Vagina (tissue), 2 donors: Measurements from ENCODE around the gene SSU72.

ENCODE experiments used
- POLR2A ChIP-seq, 2 donors: fragments of 450-650 bp; IDR thresholded peaks; one replicate each; pipeline ENCODE4 v1.6.1; 2017; ENCODE audit warnings: antibody characterized with exemption in 2 of 2, mild to moderate bottlenecking in 2 of 2, moderate library complexity in 2 of 2
- TF ChIP-seq, protein P1 (sequence below), 3 experiments: fragments of 450-650 bp in 2 of 3; fragments of 200-600 bp in 1 of 3; sonication (generic) in 1 of 3; IDR thresholded peaks; one replicate each; pipeline ENCODE4 v1.5.1; 2017 to 2019; ENCODE audit warnings: antibody characterized with exemption in 3 of 3, mild to moderate bottlenecking in 2 of 3, moderate library complexity in 2 of 3

DNA sequence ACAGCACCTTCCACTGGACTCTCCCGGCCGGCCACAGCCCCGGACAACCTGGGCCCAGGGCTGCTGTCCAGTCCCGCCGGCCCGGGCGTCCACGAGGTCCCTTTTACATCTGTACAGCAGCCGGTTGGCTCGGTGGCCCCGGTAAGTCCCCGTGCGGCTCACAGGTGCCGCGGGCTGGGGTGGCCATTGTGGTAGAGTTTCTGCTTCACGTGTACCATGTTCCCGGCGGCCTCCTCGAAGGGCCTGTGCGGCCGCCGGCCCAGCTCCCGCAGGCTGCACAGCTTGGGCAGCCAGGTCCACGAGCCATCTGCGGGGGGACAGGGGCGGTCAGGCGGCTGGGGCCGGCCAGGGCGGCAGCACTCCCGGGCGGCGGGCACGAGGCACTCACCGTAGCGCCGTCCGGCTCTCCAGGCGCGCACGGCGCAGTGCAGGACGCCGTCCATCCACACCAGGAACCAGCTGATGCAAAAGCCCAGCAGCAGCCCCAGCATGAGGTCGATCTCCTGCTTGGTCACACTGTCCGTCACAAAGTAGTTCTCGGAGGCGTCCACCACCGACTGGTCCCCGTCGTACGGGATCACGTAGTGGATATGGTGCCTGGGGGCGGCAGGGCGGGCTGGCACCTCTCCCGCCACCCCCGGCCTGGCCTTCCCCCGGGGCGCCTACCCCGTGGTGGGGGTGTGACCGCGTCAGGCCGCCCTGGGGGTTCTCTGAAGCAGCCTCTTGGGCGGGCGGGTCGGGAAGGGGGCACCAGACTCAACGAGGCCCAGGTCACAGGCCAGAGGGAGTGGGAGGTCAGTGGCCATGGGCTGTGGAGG is 39.3 kb downstream of the SSU72 start:
- TF ChIP-seq, protein P1, sequence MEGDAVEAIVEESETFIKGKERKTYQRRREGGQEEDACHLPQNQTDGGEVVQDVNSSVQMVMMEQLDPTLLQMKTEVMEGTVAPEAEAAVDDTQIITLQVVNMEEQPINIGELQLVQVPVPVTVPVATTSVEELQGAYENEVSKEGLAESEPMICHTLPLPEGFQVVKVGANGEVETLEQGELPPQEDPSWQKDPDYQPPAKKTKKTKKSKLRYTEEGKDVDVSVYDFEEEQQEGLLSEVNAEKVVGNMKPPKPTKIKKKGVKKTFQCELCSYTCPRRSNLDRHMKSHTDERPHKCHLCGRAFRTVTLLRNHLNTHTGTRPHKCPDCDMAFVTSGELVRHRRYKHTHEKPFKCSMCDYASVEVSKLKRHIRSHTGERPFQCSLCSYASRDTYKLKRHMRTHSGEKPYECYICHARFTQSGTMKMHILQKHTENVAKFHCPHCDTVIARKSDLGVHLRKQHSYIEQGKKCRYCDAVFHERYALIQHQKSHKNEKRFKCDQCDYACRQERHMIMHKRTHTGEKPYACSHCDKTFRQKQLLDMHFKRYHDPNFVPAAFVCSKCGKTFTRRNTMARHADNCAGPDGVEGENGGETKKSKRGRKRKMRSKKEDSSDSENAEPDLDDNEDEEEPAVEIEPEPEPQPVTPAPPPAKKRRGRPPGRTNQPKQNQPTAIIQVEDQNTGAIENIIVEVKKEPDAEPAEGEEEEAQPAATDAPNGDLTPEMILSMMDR (IDR thresholded peaks at IDR 0.05): no peak
- TF ChIP-seq POLR2A (IDR thresholded peaks at IDR 0.05): no peak
